HG03457 (cell line): Measurements from ENCODE around the gene GPR153.

Experiments used
- ATAC-seq: cut with Tn5 transposase; IDR thresholded peaks from one replicate; pipeline ENCODE4 v1.9.1; 2021; ENCODE audit warnings: moderate number of reproducible peaks; ENCODE audit not compliant: unreplicated experiment

Gene GPR153

DNA sequence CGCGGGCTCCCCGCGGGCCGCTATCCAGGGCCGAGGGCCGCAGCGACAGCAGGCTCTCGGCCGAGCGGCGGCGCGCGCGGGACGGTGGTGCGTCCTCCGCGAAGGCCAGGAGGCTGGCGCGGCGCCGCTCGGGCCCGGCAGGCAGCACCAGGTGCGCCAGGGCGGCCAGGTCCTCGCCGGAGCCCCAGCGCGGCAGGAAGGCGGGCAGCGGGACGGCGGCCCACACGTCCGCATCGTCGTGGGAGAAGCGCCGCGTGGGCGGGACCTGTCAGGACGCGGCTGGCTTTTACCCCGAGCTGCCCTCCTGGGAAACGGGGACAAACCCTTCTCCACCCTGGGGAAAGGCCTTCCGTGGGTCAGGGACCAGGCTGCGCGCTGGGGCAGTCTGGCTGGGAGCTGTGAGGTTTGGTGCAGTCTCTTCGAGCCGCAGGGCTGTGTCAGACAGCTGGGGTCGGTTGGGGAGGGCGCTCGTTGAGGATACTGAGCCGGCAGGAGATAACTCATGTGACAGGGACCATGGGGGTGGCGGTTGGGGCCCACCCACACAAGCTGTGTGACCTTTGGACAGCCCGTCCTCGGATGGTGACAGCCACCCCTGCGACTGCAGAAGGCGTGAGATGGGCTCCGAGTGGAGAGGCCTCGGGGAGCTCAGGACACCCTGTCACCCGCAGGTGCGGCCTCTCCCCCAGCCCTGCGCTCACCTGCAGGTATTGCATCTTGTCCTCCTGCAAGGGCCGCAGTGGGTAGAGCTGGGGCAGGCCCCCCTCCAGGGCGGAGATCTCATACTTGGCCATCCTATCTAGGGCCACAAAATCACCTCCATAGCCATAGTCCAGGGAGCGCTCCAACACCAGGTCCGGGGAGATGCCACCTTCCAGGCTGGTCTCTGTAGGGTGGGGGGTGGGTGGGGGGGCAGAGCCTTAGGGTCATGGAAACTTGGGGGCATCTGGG lies 10.9 kb downstream of the GPR153 start:
- ATAC-seq, result no peak

DNA sequence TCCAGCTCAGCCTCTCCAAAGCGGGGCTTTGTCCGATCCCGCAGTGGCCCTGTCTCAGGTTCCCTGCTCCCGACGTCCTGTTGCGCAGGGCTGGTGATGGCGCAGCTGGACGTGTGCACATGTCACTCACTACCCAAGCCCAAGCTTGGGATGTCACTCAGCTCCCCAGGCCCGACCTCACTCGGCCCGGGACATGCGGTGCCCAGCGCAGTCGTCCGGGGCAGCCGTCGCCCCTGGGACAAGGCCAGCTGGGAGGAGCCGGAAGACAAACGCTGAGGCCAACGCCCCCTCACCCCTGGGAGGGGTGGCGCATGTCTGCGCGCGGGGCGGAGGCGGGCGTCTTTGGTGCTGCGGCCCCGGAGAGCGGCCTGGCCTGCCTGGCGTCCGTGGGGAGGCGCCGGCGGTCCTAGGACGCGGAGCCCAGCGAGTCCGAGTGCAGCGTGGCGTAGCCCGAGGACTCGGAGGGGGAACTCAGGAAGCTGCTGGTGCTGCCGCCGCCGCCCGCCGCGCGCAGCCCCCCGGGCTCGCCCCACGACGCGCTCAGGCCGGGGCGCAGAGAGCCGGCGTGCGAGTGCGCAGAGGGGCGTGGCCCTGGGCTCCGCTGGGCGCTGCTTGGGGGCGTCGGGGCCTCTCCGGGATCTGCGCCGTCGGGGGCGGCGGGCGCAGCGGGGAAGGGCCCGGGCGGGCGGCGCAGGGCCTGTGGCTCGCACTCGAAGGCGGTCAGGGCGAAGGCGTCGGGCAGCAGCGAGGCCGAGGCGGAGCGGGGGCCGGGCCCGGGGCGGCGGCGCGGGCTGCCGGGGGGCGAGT lies 11.8 kb downstream of the GPR153 start:
- ATAC-seq, result no peak

DNA sequence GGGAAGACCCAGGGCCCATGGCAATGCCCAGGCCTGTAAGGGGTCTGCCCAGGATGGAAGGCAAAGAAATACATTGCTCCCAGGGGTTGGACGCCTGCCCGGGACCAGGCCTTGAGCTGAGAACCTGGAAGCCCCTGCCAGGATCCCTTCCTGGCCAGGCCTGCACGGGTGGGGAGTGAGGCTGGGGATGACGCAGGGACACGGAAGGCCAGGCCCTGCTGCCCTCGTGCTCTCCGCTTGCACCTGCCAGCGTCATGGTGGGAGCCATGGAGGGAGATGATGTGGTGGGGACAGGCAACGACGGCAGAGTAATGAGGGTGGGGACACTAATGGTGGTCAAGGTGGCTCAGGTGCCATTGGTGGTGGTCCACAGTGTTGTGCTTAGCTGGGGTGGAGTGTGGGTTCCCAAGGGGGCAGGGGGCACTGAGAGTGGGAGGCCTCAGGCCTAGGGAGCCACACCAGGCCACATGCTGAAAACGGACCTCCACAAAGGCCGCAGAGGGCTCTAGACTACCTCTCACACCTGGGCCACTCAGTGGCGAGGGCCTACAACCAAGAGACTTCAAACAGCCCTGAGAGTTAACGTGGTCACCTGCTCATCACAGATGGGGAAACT lies 12.6 kb downstream of the GPR153 start:
- no peak for ATAC-seq

DNA sequence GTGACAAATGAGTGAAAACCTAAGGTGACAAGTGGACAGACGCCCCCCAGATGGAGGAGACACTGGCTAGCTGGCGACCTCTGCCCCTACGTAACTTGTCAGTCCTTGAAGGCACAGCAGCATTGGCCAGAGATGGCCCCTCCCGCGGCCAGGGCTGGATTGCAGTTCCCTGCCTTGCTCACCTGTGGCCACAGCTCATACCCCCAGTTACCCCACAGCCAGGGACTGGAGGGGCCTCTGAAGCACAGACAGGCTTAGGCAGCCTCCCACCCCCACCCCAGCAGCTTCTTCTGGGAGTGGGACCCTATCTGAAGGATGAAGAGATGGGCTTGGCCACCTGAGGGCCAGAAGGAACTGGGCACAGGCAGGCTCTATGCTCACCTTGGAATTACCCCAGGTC lies 13.2 kb downstream of the GPR153 start:
- ATAC-seq, result no peak

DNA sequence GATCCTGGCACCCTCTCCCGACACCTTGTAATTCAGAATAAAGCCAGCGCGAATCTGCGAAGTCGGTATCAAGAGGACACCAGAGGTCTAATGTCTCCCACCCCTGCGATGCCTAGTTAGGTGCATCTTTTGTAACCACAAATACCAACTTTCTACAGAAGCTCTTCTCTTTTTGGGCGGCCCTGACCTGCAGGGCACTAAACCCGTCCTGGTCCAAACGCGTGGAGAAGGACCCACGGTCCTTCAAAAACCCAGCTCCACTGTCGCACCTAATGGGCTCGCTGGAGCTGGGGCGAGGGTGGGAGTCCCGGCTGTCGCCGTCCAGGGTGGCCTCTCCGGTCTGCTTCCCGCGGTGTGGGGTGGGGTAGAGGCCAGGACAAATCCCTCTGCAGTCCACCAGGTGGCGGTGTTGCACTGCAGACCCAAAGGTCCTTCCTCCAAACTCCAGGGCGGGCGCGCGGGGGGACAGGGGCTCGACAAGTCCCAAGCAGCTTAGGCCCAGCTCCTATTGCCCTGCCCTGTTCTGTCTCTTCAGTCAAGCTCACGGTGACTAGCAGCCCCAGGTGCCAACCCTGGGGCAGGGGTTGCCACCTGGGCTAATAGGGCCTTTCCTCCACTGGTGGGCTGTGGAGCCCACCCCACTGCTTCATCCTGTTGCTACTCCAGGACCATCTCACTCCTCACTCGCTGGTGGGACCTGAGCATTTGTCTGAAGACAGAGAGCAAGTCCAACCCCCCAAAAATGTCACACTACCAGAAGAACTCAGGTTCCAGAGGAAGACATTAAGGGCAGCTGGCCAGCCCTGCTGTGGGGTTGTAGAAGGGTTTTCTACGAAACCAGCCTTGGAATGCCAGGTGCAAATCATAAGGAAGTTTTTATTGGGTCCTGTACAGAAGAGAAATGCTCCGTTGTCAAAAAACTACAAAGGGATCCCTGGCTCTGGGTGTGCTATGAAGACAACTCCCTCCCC lies 14.1 kb downstream of the GPR153 start:
- ATAC-seq, result no peak

DNA sequence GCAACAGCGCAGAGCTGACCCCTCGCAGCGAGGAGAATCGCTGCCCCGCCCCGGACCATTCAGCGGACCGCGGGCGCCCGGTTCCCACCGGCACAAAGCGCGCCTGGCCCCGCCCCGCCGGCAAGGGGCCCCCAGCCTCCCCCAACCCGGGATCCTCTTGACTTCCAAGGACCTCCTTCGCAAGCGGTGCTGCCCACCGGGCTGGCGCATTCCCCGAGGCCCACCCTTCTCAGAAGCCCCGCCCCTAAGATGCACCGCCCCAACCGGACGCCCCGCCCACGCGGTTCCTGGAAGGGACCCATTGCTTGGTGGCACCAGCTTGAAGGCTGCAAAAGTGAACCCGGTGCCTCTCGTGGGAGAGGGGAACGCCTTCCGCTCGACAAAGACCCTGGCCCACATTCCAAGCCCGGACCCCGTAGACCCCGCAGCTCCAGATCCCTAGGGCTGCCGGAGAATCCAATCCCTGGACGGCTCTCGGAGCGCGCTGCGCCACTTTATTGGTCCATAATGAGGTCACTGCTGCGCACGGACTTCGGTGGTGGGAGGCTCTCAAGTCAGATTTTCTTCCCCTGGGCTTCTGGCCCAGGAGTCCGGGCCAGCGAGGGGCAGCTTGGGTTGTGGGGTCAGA lies 14.9 kb downstream of the GPR153 start:
- no peak for ATAC-seq

DNA sequence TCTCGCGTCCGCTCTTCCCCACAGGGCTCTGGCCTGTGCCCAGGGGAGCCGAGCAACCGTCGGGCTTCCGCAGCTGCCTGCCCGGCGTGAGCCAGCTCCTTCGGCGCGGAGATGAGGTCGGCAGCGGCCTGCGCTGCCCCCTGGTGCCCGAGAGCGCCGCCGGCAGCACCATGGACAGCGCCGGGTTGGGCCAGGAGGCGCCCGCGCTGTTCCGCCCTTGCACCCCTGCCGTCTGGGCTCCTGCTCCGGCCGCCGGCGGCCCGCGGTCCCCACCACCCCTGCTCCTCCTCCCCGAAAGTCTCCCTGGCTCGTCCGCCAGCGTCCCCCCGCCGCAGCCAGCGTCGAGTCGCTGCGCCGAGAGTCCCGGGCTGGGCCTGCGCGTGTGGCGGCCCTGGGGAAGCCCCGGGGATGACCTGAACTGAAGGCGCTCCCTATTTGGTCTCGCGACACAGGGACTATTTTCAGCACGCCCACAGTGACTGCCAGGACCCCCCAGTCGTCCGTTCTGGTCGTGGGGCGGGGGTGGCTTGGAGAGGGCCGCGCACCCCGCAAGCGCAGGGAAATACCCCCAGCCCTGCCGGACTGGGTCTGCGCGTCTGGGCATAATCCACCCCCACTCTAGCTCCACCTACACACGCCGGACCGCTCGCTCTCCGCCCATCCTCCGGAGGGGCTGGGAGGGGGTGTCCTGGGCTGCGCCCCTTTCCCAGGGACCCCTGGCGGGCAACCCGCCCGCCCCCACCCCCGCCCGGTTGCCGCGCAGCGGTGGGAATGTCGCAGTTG lies 15.6 kb downstream of the GPR153 start:
- peak; percentile 48 for ATAC-seq

DNA sequence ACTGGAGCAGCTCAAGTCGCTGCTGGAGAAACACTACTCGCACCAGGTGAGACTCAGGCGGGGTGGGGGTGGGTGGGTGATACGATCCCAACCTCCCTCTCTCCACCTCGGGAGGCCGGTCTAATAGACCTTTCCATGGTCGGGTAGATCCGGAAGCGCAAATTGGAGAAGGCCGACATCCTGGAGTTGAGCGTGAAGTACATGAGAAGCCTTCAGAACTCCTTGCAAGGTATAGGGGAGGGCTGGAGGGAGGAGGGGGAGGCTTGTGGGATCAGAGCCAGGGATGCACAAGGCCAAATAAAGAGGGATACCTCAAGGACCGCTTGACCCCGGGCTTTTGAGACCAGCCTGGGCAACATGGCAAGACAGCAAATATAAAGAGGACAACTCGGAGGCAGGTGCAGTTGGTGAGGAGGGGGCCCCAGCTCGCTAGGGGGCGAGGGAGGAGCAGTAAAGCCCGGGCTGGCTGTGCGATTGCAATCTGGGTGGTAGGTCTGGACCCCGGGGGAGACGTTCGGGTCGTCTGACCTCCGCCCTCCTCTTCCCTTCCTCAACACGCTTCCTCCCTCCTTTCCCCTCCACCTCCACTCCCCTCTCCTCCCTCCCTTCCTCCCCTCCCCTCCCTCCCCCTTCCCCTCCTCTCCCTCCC lies 16.4 kb downstream of the GPR153 start:
- no peak for ATAC-seq

DNA sequence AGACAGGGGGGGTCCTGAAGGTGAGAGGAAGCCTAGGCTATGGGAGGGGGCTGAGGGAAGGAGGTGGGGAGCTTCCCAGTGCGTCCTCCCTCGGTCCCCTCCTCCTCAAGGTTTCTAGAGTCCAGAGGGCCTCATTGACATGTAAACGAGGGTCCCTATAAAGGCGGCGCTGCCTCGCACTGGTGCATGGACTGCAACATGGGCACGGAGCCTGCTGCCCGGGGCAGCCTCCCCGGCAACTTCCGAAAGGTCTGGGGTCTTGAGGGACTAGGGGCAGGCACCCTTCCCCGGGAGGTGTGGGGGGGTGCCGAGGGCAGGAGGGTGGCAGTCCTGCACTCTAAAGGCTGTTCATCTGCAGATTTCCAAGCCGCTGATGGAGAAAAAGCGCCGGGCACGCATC lies 16.9 kb downstream of the GPR153 start, which contains the start of gene HES3:
TSS of gene HES3 (plus strand) at position 187 of the 400 bp plus-strand sequence. CDS start at position 374, 187 bp downstream.
- no peak for ATAC-seq

DNA sequence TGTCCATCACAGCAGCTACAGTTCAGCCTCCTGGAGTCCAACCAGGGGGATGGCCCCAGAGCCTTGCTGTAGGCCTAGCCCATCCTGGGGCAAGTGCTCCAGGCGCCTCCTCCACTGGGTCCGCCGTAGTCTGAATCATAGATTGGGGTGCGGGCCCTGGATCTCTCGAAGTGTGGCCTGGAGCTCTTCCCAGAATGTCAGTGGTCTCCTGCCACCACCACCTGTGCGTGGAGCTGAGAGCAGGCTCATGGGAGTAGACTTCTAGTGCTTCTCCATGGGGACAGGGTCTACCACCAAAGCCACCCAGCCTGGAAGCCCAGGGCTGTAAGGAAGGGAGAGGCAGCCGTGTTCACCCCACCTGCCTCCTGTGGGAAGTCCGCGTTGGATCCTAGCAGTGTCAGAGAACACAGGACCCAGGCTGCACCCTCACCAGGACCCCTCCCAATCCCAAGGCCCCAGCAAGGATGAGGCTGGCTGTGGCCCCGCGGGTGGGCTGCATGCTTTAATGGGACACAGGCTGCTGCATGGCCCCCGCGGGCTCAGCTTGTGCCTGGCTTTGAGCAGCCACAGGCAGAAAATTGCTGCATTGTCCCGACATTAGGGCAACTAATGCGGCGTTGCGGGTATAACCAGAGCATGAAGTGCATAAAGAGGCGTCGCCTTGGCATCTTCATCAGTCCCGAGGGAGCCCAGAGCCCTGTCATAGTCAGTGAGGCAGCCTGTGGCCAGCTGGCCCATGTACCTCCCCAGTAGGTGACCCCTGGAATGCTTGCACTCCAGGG lies 17.7 kb downstream of the GPR153 start:
- no peak for ATAC-seq

DNA sequence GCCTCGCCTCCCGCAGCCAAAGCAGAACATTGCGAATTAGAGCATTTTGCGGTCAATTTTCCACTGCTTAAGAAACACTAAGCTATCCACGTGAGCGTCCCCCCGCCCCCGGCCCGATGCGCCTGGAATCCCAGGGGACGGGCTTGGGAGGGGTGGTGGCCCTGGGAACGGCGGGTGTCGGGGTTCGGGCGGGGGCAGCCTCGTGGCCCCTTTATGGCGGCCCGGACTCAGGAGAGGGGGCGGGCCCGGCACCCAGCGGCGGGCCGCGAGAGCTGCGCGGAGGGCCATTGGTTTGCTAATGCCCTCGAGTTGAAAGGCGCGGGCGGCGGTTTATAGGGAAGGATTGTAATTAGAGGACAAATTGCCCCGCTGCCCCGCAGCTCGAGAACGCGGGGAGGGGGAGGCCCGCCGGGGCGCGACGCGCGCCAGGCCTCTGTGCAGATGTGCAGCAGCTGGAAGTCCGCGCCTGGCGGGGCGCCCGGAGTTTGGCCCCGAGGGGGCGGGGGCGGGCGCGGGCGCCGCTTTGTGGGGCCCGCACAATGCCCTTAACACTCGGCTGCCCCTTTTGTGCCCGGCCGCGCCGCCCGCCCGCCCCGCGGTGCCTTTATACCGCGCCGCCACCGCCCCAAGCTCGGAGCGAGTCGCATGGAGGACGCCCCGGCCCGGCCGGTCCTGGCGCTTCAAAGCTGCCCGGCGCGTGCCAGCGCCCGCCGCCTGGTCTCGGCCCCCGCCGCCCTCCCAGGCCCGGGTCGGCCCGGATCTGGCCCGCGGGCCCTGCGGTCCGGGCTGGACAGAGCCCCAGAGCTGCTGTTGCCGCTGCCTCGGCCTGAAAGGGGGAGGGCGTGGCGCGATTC lies 18.8 kb downstream of the GPR153 start:
- no peak for ATAC-seq

DNA sequence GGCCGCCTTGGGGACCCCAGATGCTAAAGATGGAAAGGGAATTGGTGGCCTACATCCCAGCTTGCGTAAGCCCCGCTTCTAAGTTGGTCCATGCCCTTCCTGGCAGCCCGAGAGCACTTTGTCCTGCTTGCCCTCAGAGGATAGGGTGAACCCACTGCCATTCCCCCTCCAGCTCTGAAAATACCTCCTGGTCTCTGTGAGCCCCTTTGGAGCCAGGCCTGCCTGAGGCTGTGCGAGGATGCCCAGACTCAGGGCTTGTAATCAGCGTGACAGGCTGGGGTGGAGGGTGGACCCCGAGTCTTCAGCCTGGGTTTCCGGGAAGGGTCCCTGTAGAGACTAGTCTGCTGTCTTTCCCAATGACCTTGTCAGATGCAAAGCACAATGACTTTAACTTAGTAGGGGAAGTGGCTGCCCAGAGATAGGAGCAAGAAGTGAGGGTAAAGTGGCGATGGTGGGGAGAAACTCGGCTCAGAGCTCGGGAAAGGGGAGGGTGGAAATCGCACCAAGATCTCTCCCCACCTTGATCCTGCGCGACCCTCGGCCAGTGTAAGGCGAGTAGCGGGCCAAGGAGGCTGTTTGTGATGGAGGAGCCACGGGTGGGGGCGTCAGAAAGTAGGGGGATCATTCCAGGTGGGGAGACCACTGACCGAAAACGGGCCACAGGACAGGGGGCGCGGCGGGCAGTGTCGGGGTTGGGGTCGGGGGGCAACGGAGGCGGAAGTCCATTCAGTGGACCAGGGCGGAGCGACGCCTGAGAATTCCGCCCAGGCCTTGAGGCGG lies 19.6 kb downstream of the GPR153 start:
- no peak for ATAC-seq

DNA sequence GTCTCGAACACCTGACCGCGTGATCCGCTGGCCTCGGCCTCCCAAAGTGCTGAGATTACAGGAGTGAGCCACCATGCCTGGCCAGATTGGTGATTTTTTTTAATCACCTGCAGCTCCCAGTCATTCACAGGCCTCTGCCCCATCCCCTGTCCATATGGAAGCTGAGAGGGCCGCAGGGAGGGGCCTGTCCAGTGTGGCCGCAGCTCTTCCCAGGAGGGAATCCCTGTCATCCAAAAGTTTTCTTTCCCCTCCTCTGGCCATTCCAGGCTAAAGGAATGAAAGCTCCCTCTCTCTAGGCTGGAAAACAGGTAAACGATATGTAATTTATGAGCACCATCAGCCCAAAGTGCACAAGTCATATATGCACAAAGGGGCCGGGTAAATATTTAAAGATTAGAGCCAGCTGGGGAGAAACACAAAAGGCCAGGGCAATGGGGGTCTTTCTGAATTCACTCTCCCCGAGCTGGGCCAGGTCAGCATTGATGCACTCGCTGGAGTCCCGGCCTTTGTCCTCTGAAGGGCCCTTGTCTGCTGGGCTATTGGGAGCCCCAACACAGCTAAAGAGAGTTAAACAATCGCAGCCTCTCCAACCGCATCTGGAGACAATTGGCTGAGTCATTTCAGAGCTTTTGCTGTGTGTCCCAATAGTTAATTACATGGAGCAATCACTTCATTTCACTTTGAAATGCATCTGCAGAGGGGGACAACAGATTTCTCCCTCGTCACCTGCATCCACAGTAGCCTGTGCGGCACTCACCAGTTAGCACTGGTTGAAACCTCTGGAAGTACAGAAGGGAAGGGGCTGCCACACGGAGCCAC lies 20.7 kb downstream of the GPR153 start:
- no peak for ATAC-seq

DNA sequence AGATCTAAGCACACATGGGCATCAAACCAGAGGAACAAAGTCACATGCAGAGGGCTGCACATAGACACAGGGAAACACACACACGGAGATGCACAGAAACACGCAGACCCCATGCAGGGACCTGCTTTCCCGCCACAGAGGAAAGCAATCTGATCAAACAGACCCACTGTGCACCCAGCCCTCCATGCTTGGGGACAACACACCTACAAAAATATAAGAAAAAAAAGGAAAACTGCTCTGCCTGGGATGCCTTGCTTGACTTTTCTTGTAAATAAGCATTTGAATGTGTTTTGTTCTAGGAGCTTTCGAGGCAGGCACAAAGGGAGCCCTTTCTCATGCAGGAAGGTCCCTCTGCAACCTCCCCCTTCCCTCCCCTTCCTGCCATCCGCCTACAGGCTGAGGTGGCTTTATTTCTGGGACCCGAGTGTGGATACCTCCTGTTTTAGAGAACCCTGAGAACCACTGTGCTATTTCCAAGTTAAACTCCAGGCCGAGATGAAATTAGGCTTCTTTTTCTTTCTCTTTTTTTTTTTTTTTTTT lies 21.6 kb downstream of the GPR153 start:
- ATAC-seq, result no peak

DNA sequence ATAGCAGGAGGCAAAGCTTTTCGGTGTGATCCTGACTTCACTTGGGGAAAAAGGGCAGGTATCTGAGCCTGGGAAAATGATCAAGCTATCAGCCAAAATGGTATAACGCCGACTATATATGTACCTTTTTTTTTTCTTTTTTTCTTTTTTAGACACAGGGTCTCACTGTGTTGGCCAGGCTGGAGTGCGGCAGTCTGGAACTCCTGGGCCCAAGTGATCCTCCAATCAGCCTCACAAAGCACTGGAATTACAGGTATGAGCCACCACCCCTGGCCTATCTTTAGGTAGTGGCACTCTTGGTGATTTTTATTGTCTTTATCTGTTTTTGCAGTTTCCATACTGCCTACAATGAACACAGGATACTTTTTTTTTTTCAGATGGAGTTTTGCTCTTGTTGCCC lies 23.8 kb downstream of the GPR153 start:
- no peak for ATAC-seq
